Measurements from ENCODE around the gene PRKCE.

PRKCE gene

DNA sequence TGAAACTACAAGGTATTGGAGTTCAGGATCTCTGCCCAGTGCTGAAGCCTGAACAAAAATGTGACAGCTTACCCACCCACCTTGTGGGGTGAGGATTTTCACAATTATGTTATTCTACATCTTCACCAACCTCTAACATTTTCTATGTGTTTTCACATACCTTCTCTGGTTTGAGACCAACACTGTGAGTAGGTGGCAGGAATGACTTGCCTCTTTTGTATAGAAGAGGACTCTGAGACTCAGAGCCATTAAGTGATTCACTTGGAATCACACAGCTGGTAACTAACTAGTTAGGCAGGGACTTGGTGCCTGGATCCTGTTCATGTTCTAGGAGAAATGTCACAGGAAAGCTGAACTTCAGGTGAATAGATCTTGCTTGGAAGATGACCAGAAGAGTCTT, 25.7 kb upstream of the PRKCE start:
- no peaks in the 10 kb centered on the region for H3K36me3 ChIP-seq
- intact Hi-C loops (cut with DNase I; ENCODE audit: low total_unique reads) = no loop called here

DNA sequence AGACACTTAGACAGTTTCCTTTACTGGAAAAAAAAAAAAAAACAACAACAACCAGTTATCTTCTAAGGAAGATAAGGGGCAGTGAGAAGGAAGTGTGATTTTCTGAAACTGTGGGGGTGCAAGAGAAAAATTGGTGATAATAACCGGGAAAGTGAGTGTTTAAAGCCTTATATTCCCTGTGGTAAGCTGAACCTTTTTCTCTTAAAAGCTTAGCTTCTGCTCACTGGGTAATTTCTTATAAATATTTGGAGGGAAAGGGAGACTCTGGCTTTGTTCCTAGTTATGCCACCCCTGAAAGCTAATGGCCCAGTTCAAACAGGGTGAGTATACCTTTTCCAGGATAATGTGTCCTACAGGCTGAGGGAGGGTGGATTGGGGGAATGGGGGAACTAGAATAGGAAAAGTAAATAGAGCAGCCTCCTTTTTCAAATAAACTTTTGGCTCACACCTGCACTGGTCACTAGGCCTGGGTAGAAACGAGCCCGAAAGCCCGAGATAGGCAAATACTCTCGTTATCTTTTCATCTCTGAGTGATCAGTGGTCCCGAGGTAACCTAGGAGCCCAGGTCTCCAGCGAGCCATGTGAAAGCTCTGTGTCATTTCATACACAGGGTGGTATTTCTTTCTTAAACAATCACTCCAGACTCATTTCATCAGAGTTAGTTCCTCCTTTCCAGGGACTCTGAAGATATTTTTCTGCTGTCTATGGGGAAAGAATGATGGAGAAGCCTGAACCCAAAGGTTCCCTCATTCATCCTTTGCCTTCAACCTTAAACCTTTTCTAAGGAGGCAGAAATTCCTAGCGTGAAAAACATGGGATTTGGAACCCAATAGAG, 24.9 kb upstream of the PRKCE start:
- DNase-seq = no peak
- Histone ChIP-seq H3K36me3 (no peaks in the 10 kb centered on the region), H3K9me3 (no peaks in the 10 kb centered on the region), H3K27me3 (no peaks in the 10 kb centered on the region), H3K27ac (no peak overlapping the region), H3K4me1 (no peaks in the 10 kb centered on the region), H3K4me3 (no peak overlapping the region)
- TF ChIP-seq, protein P1, sequence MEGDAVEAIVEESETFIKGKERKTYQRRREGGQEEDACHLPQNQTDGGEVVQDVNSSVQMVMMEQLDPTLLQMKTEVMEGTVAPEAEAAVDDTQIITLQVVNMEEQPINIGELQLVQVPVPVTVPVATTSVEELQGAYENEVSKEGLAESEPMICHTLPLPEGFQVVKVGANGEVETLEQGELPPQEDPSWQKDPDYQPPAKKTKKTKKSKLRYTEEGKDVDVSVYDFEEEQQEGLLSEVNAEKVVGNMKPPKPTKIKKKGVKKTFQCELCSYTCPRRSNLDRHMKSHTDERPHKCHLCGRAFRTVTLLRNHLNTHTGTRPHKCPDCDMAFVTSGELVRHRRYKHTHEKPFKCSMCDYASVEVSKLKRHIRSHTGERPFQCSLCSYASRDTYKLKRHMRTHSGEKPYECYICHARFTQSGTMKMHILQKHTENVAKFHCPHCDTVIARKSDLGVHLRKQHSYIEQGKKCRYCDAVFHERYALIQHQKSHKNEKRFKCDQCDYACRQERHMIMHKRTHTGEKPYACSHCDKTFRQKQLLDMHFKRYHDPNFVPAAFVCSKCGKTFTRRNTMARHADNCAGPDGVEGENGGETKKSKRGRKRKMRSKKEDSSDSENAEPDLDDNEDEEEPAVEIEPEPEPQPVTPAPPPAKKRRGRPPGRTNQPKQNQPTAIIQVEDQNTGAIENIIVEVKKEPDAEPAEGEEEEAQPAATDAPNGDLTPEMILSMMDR (IDR thresholded peaks at IDR 0.05) = no peak
- intact Hi-C loops (cut with DNase I; ENCODE audit: low total_unique reads) = no loop called here

More for the DNA sequence above, 25.7 kb upstream of the PRKCE start:
- Histone ChIP-seq H3K4me3 (no peak overlapping the region), H3K9me3 (no peaks in the 10 kb centered on the region), H3K27me3 (no peaks in the 10 kb centered on the region), H3K27ac (no peak overlapping the region), H3K4me1 (no peaks in the 10 kb centered on the region)
- TF ChIP-seq, protein P1 (IDR thresholded peaks at IDR 0.05) = no peak
- DNase-seq = no peak

DNA sequence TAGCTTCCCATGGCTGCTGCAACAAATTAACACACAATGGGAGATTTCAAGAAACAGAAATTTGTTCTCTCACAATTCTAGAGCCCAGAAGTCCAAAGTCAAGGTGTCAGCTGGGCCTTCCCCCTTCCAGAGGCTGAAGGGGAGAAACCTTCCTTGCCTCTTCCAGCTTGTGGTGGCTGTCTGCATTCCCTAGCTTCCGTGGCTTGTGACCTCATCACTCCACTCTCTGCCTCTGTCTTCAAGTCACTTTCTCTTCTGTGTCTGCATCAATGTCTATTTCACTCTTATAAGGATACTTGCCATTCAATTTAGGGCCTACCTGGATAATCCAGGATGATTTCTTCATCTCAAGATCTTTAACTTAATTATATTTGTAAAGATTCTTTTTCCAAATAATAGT, 23.6 kb upstream of the PRKCE start:
- H3K27ac ChIP-seq = no peak overlapping the region
- no peaks in the 10 kb centered on the region for H3K9me3 ChIP-seq
- no peaks in the 10 kb centered on the region for H3K27me3 ChIP-seq
- no peaks in the 10 kb centered on the region for H3K4me1 ChIP-seq
- H3K4me3 ChIP-seq = no peak overlapping the region
- no peak for DNase-seq
- TF ChIP-seq, protein P1 (IDR thresholded peaks at IDR 0.05) = no peak
- intact Hi-C loops (cut with DNase I; ENCODE audit: low total_unique reads) = no loop called here
- H3K36me3 ChIP-seq = no peaks in the 10 kb centered on the region

DNA sequence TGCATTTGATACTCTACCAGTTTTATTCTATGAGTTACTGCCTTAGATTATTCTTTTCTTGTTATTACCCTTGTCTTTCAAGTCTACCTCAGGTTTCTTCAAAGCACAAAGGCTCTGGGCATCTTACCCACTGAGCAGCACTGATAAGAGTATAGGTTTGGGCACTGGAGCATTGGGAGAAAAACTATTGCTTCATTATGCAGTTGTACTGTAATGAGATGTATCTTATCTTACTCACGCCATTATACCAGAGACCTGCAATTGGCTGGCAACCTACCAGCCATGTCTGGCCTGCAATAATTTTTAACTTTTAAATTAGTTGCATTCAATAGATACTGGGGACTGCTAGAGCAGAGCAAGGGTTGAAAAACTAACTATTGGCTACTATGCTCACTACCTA, 21.5 kb upstream of the PRKCE start:
- TF ChIP-seq, protein P1 (IDR thresholded peaks at IDR 0.05) = no peak
- Histone ChIP-seq H3K4me1 (no peaks in the 10 kb centered on the region), H3K4me3 (no peak overlapping the region), H3K9me3 (no peaks in the 10 kb centered on the region), H3K27me3 (no peaks in the 10 kb centered on the region), H3K36me3 (no peaks in the 10 kb centered on the region), H3K27ac (no peak overlapping the region)
- no peak for DNase-seq
- intact Hi-C loops (cut with DNase I; ENCODE audit: low total_unique reads) = no loop called here

DNA sequence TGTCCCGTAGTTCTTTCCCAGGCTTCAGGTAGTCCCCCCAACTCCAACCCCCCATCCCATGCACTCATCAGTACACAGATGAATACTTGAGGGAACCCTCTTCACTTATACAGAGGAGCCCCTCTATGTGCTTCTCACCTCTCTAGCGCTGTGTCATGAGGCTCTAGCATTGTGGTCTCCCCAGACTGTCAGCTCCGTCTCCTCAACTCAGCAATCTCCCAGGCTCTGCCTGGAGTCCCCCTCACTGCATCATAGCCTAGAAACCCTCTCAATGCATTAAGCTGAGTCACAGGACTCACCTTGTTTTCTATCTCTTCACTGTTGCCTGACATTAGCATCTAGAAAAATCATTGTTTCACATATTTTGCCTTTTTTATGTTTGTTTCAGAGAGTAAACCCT, 20.2 kb upstream of the PRKCE start:
- no peak overlapping the region for H3K4me3 ChIP-seq
- TF ChIP-seq, protein P1 (IDR thresholded peaks at IDR 0.05) = no peak
- H3K4me1 ChIP-seq = no peaks in the 10 kb centered on the region
- DNase-seq = no peak
- H3K27me3 ChIP-seq = peaks cover 0 to 4% of the 10 kb centered on the region in 2 donors
- intact Hi-C loops (cut with DNase I; ENCODE audit: low total_unique reads) = no loop called here
- H3K27ac ChIP-seq = no peak overlapping the region
- H3K9me3 ChIP-seq = no peaks in the 10 kb centered on the region
- no peaks in the 10 kb centered on the region for H3K36me3 ChIP-seq
